NCI-H82 (cell line): ENCODE data around the gene BABAM2.
"Not testable (repeated sequence)": the region's sequence is repeated elsewhere in the genome, so short reads cannot be mapped to it uniquely, and the experiment has no call there.

Experiments
- DNase-seq: peaks from one replicate; lab custom pipeline; 2025; lab: John Stamatoyannopoulos, UW

The BABAM2 gene

DNA sequence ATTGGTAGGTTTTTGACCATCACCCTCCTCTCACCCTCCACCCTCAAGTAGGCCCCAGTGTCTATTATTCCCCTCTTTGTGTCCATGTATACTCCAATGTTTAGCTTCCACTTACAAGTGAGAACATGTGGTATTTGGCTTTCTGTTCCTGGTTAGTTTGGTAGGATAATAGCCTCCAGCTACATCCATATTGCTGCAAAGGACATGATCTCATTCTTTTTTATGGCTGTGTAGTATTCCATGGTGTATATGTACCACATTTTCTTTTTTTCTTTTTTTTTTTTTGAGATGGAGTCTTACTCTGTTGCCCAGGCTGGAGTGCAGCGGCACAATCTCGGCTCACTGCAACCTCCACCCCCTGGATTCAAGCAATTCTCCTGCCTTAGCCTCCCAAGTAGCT, 88.2 kb downstream of the BABAM2 start:
- not testable (repeated sequence) for DNase-seq

GRCh38 chr2:27980242-27980641, 89.7 kb downstream of the BABAM2 start:
- no peak for DNase-seq

GRCh38 chr2:27984153-27984552, 93.6 kb downstream of the BABAM2 start:
- no peak for DNase-seq

DNA sequence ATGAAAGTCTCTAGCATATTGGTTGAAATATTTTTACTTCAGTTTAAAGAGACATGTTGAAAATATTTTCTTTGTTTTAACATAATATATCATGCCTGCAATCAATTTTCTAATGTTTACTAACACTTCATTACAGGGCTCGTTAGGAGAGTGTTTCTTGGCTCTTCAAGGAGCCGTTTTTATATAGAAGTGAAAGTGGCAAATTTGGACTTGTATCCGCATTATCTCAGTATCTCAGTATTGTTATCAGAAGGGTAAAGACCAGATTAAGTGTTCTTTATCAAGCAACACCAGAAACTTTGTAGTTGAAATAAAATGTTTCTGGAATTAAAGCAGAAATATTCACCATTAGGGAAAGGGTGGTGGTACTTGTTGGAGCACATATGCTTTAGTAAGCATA, 97.8 kb downstream of the BABAM2 start:
- no peak for DNase-seq

GRCh38 chr2:27988718-27989117, 98.2 kb downstream of the BABAM2 start:
- DNase-seq = no peak

DNA sequence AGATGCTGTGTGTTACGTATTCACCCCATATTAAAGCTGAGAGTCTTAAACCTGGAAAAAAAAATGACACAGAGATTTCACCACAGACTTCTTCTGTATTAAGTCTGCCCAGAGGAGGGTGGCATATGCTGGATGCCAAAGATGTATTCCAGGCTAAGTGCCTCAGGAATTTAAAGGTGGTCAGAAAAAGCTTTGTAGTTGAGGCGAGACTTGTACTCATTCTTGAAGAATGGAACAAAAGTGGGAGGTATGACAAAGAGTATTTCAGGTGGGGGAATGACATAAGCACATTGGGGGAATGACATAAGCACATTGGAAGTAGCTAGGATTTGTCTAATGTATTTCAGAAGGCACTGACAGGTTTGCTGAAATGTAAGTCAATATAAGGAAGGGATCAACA, 98.6 kb downstream of the BABAM2 start:
- no peak for DNase-seq

DNA sequence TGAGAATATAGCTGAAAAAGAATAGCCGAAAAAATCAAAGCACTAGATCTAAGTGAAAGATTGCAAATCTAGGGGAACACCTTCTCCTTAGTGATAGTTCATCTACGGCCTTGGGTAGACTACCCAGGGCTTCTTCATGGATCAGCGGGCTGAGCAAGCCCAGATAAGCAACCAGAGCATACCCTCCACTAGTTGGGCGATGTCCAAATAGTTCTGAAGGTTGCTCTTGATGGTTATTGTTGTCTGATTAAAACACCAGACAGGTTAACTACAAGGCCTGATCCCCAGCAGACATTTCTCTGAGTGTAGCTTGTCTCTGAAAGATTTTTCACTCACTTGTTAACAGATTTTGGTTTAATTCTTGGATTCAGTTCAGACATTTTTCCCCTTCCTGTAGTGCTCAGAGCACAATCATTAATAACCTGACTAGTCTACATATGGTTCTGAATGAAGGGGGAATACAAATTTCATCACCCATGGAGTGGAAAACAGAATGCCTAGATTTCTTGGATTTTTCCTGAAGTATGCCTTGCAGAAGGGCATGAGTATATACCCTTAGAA, 99.6 kb downstream of the BABAM2 start:
- DNase-seq = no peak

DNA sequence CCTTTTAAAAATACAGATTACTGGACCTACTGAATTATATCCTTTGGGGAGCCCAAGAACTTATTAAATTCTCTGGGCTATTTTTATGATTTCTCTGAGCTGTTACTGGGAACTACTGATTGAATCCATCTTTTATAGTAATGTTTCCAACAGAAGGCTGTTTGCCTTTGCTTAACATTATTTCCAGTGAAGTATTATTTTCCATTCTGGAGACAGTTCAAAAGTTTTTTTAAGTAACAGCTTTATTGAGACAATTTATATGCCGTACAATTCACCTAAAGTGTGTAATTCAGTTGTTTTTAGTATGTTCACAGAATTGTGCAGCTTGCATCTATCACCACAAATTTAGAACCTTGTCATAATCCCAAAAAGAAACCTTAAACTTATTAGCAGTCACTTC, 100.6 kb downstream of the BABAM2 start:
- no peak for DNase-seq

GRCh38 chr2:27992787-27993401, 102.4 kb downstream of the BABAM2 start:
- no peak for DNase-seq

GRCh38 chr2:27993402-27993787, 102.9 kb downstream of the BABAM2 start:
- no peak for DNase-seq

GRCh38 chr2:27993950-27994728, 103.6 kb downstream of the BABAM2 start:
- no peak for DNase-seq

- no peak for DNase-seq
Observed at GRCh38 chr2:27996156-27996922, 105.8 kb downstream of the BABAM2 start.

DNA sequence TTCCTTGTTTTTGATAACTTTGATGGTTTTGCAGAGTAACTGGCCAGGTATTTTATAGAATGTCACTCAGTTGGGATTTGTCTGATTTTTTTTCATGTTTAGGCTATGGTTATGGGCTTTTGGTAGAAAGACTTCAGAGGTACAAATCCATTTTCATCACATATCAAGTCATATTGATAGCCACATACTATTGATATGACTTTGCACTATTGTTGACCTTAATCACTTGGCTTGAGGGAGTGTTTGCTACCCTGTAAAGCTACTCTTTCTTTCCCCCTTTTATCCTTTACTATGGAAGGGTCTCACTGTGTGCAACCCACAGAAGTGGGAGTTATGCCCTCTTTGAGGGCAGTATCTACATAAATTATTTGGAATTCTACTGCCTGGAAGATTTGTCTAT, 109.8 kb downstream of the BABAM2 start:
- no peak for DNase-seq

- peak; percentile 10 for DNase-seq
Observed at GRCh38 chr2:28002181-28002580, 111.7 kb downstream of the BABAM2 start.

DNA sequence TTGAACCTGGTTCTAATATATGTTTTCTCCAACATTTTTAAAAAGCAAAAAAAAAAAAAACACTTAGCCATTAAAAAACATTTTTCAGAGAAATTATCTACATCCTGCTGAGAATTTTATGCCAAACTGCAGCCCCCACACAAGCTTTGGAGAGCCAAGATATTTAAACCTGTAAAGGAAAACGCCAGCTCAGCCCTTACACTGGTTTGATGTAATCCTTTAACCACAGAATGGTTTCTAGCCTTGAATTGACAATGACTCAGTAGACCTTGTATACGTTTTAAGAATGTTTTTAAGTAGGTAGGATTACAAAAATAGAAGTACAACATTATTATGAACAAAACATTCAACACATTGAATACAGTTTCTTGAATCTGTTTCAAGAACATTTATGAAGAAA, 113.6 kb downstream of the BABAM2 start:
- no peak for DNase-seq

DNA sequence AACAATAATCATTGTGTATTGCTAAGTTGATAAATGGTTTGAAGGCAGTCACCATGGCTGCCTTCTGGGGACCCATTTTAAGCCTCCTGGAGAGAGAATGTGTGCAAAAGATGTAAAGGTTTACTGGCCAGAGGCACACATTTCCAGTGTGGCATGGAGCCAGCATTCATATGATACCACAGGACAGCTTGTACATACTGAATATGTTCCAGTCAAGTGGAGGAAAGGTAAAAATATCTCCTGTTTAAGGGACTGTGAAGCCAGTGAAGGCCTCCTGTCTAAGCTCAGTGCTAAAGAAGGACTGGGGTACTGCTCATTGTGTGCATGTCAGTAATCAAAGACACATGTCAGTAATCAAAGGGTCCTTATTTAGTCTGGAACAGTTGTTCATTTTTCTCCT, 119.2 kb downstream of the BABAM2 start:
- no peak for DNase-seq

DNA sequence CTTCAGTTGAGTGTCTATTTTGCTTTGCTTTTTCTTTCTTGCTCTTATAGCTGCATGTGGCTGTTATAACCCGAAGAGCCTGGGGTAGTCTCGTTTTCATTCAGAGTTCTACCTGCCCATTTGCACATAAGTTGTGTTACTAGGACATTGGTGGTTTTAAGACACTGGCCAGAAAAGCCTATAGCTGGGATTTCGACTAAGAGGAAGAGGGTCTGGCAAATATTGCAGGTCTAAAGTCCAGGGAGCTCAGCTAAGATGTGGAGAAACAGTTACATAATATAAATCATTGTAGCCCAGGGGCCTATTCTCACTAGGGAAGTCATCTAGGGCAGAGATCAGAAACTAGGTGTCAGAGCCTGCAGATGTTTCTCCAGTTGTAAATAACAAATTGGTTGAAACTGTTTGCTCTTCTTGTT, 120.8 kb downstream of the BABAM2 start:
- no peak for DNase-seq

DNA sequence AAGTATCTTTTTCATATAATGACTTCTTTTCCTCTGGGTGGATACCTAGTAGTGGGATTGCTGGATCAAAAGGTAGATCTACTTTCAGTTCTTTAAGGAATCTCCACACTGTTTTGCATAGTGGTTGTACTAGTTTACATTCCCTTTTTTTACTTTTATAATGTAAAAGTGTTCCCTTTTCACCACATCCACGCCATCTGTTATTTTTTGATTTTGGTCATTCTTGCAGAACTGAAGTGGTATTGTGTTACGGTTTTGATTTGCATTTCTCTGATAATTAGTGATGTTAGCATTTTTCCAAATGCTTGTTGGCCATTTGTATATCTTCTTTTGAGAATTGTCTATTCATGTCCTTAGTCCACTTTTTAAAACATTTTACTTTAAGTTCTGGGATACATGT, 127.9 kb downstream of the BABAM2 start:
- not testable (repeated sequence) for DNase-seq

DNA sequence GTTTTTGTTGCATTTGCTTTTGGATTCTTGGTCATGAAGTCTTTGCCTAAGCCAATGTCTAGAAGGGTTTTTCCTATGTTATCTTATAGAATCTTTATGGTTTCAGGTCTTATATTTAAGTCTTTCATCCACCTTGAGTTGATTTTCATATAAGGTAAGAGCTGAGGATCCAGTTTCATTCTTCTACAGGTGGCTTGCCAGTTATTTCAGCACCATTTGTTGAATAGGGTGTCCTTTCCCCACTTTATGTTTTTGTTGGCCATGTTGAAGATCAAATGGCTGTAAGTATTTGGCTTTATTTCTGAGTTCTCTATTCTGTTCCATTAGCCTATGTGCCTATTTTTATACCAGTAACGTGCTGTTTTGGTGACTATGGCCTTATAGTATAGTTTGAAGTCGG, 129.0 kb downstream of the BABAM2 start:
- not testable (repeated sequence) for DNase-seq

- no peak for DNase-seq
Observed at GRCh38 chr2:28021898-28022297, 131.4 kb downstream of the BABAM2 start.

DNA sequence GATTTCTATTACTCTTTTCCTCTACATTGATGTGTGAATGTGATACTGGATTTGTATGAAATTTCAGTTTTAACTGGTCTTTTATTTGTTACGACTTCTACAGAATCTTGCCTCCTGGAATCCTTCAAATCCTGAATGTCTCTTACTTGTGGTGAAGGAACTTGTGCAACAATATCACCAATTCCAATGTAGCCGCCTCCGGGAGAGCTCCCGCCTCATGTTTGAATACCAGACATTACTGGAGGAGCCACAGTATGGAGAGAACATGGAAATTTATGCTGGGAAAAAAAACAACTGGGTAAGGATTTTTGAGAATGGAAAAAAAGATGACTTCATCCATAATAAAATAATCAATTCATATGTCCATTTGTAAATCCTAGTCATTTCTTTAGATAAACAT, 134.6 kb downstream of the BABAM2 start:
- no peak for DNase-seq

GRCh38 chr2:28026230-28026629, 135.7 kb downstream of the BABAM2 start:
- not testable (repeated sequence) for DNase-seq

- no peak for DNase-seq
Observed at GRCh38 chr2:28028025-28028424, 137.5 kb downstream of the BABAM2 start.
